Transverse colon (tissue), 4 donors: ENCODE data around the gene SCD5. TPM values are rescaled to one million over a fixed set of nuclear protein-coding genes. Genes with fewer than 3 reads are reported as not detected.

ENCODE experiments used
- DNase-seq: peaks from one replicate; pipeline ENCODE4 v3.0.0-alpha.2; 2019
- H3K27ac ChIP-seq, 4 donors: fragments of 200-600 bp; sonication (generic); 2 replicates each; pipeline ENCODE4 v1.5.1; 2016 to 2018; ENCODE audit warnings: inconsistent platforms in 4 of 4
- H3K27me3 ChIP-seq: fragments of 200-600 bp; sonication (generic); 2 replicates; pipeline ENCODE4 v1.5.1; 2017; ENCODE audit warnings: inconsistent platforms
- H3K36me3 ChIP-seq, 4 donors: fragments of 200-600 bp; sonication (generic); 2 replicates each; pipeline ENCODE4 v1.5.1; 2017 to 2019; ENCODE audit warnings: inconsistent platforms in 4 of 4
- H3K4me1 ChIP-seq, 4 donors: fragments of 200-600 bp; sonication (generic); 2 replicates each; pipeline ENCODE4 v1.5.1; 2017 to 2020; ENCODE audit warnings: inconsistent platforms in 4 of 4
- H3K4me3 ChIP-seq, 4 donors: fragments of 200-600 bp; sonication (generic); 1 replicate in 1 of 4; 2 replicates in 3 of 4; pipeline versions ENCODE4 v1.5.1 to v1.6.1; 2017 to 2019; ENCODE audit warnings: inconsistent platforms in 4 of 4
- H3K9me3 ChIP-seq, 2 donors: fragments of 200-600 bp; sonication (generic); 2 replicates each; pipeline ENCODE4 v1.5.1; 2017 to 2019; ENCODE audit warnings: inconsistent platforms in 2 of 2
- CTCF ChIP-seq, 5 experiments: fragments of 200-600 bp in 3 of 5; fragments of 450-650 bp in 2 of 5; sonication (generic) in 3 of 5; IDR thresholded peaks; 1 replicate in 2 of 5; 2 replicates in 3 of 5; pipeline ENCODE4 v1.5.1; 2016 to 2017; ENCODE audit warnings: antibody characterized with exemption in 5 of 5, inconsistent platforms in 3 of 5, mild to moderate bottlenecking in 2 of 5, moderate library complexity in 1 of 5
- EP300 ChIP-seq: sonication (generic); formaldehyde crosslinking; IDR thresholded peaks from one replicate; pipeline ENCODE4 v1.6.1; 2017; ENCODE audit warnings: antibody characterized with exemption, low read depth
- POLR2A ChIP-seq: fragments of 450-650 bp; IDR thresholded peaks from one replicate; pipeline ENCODE4 v1.6.1; 2016; ENCODE audit warnings: antibody characterized with exemption, mild to moderate bottlenecking, moderate library complexity
- POLR2AphosphoS5 ChIP-seq, 3 donors: sonication (generic); formaldehyde crosslinking; IDR thresholded peaks; one replicate each; pipeline ENCODE4 v1.6.1; 2016; ENCODE audit warnings: antibody characterized with exemption in 3 of 3
- WGBS, 2 donors: methylation state at CpG; one replicate each; pipeline ENCODE4 v1.1.5; 2018; ENCODE audit warnings: low coverage in 1 of 2; 5-methylcytosine and 5-hydroxymethylcytosine counted together
- in situ Hi-C, 4 donors: fragments of 200-750 bp; cut with MboI; loops; one replicate each; pipeline versions ENCODE4 v1.15.0 to v1.15.1; 2017; ENCODE audit warnings: low sequenced_read_pairs in 3 of 4, low pct_ligation_motif_present in 1 of 4, low pct_unique_long_range_greater_than_20kb in 1 of 4
- intact Hi-C: fragments of 100-400 bp; cut with DNase I; formaldehyde crosslinking; loops from one replicate; pipeline ENCODE4 v1.15.1; 2023; ENCODE audit warnings: low total_unique reads
- total RNA-seq, 4 donors: library from RNA; depleted of rRNA; stranded (reverse); fragments of >200 nt; gene quantifications; one replicate each; pipeline ENCODE4 v1.1.0, GENCODE V29; 2016

SCD5 gene
- total RNA-seq, 4 donors from 2014 or later = 1.5 to 7.5 (median 3.5) TPM

- Histone ChIP-seq H3K36me3 (no peaks in the 10 kb centered on the region), H3K27ac (no peak overlapping the region), H3K4me3 (no peak overlapping the region), H3K27me3 (no peaks in the 10 kb centered on the region), H3K9me3 (no peaks in the 10 kb centered on the region), H3K4me1 (peaks cover 7 to 12% (median 8%) of the 10 kb centered on the region in 4 donors)
- TF ChIP-seq POLR2A = no peak
- no peak for TF ChIP-seq EP300
- TF ChIP-seq POLR2AphosphoS5 (IDR thresholded peaks at IDR 0.05) = no peak
- no peak for TF ChIP-seq CTCF (IDR thresholded peaks at IDR 0.05)
- in situ Hi-C loops (no loop called here), intact Hi-C loops (no loop called here)
- WGBS, 2 donors = 83 to 89% methylated on average over 1 to 5 of the region's 5 CpGs
- no peak for DNase-seq
Measured at GRCh38 chr4:82777857-82778525, 20.6 kb downstream of the SCD5 start.

GRCh38 chr4:82776925-82777542, 21.6 kb downstream of the SCD5 start:
- 65 to 79% methylated on average over 2 to 5 of the region's 5 CpGs for WGBS, 2 donors
- intact Hi-C loops (no loop called here), in situ Hi-C loops (no loop called here)

GRCh38 chr4:82775243-82775642, 23.4 kb downstream of the SCD5 start:
- H3K4me3 ChIP-seq = no peak overlapping the region
- H3K9me3 ChIP-seq = no peaks in the 10 kb centered on the region
- TF ChIP-seq CTCF (IDR thresholded peaks at IDR 0.05) = no peak
- TF ChIP-seq POLR2A = no peak
- no peak for DNase-seq
- in situ Hi-C loops (no loop called here), intact Hi-C loops (no loop called here)
- no peaks in the 10 kb centered on the region for H3K36me3 ChIP-seq
- no peaks in the 10 kb centered on the region for H3K27me3 ChIP-seq
- H3K27ac ChIP-seq = no peak overlapping the region
- no peaks in the 10 kb centered on the region for H3K4me1 ChIP-seq
- 86 to 93% methylated on average over 3 to 5 of the region's 5 CpGs for WGBS, 2 donors

More at GRCh38 chr4:82776925-82777542, 21.6 kb downstream of the SCD5 start:
- Histone ChIP-seq H3K9me3 (no peaks in the 10 kb centered on the region), H3K27me3 (no peaks in the 10 kb centered on the region), H3K36me3 (no peaks in the 10 kb centered on the region), H3K4me1 (peaks cover 7 to 12% (median 8%) of the 10 kb centered on the region in 4 donors), H3K4me3 (no peak overlapping the region), H3K27ac (no peak overlapping the region)
- TF ChIP-seq CTCF (IDR thresholded peaks at IDR 0.05) = no peak
- TF ChIP-seq EP300 = no peak
- no peak for TF ChIP-seq POLR2AphosphoS5 (IDR thresholded peaks at IDR 0.05)
- no peak for TF ChIP-seq POLR2A
- no peak for DNase-seq

GRCh38 chr4:82774711-82775171, 23.9 kb downstream of the SCD5 start:
- Histone ChIP-seq H3K9me3 (no peaks in the 10 kb centered on the region), H3K27ac (no peak overlapping the region), H3K27me3 (no peaks in the 10 kb centered on the region), H3K4me1 (no peaks in the 10 kb centered on the region), H3K36me3 (no peaks in the 10 kb centered on the region), H3K4me3 (no peak overlapping the region)
- 74 to 94% methylated on average over 3 of the region's 3 CpGs for WGBS, 2 donors
- no peak for DNase-seq
- no peak for TF ChIP-seq CTCF (IDR thresholded peaks at IDR 0.05)
- TF ChIP-seq POLR2AphosphoS5 (IDR thresholded peaks at IDR 0.05) = no peak
- TF ChIP-seq POLR2A = no peak
- no peak for TF ChIP-seq EP300
- in situ Hi-C loops (no loop called here), intact Hi-C loops (no loop called here)
